C4-2B (cell line): ENCODE data around the gene GSTA3.
"Not testable (repeated sequence)": the region's sequence is repeated elsewhere in the genome, so short reads cannot be mapped to it uniquely, and the experiment has no call there.

Experiments
- H3K27ac ChIP-seq: fragments of 450-650 bp; 2 replicates; pipeline ENCODE4 v1.5.1; 2017
- CTCF ChIP-seq: fragments of 450-650 bp; conservative IDR thresholded peaks from 2 replicates; pipeline ENCODE4 v1.5.1; 2017; ENCODE audit warnings: mild to moderate bottlenecking
- ZFX ChIP-seq: fragments of 450-650 bp; IDR thresholded peaks from 2 replicates; pipeline ENCODE4 v1.6.1; 2017

The GSTA3 gene

GRCh38 chr6:52904562-52905279, 4.8 kb downstream of the GSTA3 start:
- TF ChIP-seq CTCF (peak; percentile 47), ZFX (no peak)
- H3K27ac ChIP-seq = no peak overlapping the region

- no peak overlapping the region for H3K27ac ChIP-seq
- TF ChIP-seq ZFX (no peak), CTCF (no peak)
These were observed 9.0 kb downstream of the GSTA3 start for GRCh38 chr6:52900536-52900935.

- H3K27ac ChIP-seq = not testable (repeated sequence)
These were observed 13.7 kb downstream of the GSTA3 start for GRCh38 chr6:52895790-52896189.

- TF ChIP-seq ZFX (no peak), CTCF (no peak)
These were observed 15.2 kb downstream of the GSTA3 start for GRCh38 chr6:52894285-52894684.

GRCh38 chr6:52893803-52894202, 15.7 kb downstream of the GSTA3 start:
- no peak for TF ChIP-seq ZFX
- TF ChIP-seq CTCF = no peak
- no peak overlapping the region for H3K27ac ChIP-seq

More at GRCh38 chr6:52894285-52894684, 15.2 kb downstream of the GSTA3 start:
- no peak overlapping the region for H3K27ac ChIP-seq

- H3K27ac ChIP-seq = no peak overlapping the region
- TF ChIP-seq ZFX = no peak
- TF ChIP-seq CTCF = no peak
These were observed 16.3 kb downstream of the GSTA3 start for GRCh38 chr6:52893221-52893620.

GRCh38 chr6:52890018-52890417, 19.5 kb downstream of the GSTA3 start:
- TF ChIP-seq CTCF (no peak), ZFX (no peak)
- no peak overlapping the region for H3K27ac ChIP-seq

GRCh38 chr6:52887910-52888524, 21.5 kb downstream of the GSTA3 start:
- H3K27ac ChIP-seq = no peak overlapping the region
- TF ChIP-seq CTCF (no peak), ZFX (no peak)
